RPMI7951 (cell line): ENCODE data around the gene TAF1B. TPM values are rescaled to one million over a fixed set of nuclear protein-coding genes. Genes with fewer than 3 reads are reported as not detected.
"Not testable (repeated sequence)": the region's sequence is repeated elsewhere in the genome, so short reads cannot be mapped to it uniquely, and the experiment has no call there.

Experiments
- DNase-seq: peaks from one replicate; pipeline ENCODE4 v3.0.0-alpha.2; 2012; ENCODE audit warnings: low read depth
- total RNA-seq: library from RNA; depleted of rRNA; stranded (reverse); fragments of >200 nt; shearing (Covaris generic); gene quantifications from 2 replicates; pipeline ENCODE4 v1.2.3, GENCODE V29; 2014

The TAF1B gene
- total RNA-seq, 1 experiment from 2014 or later, result 49.6 TPM

- peak; percentile 54 for DNase-seq
Measured at GRCh38 chr2:9830685-9831410, 12.4 kb upstream of the TAF1B start.

GRCh38 chr2:9831670-9832069, 11.6 kb upstream of the TAF1B start:
- no peak for DNase-seq

- DNase-seq, result peak; percentile 79
Measured at GRCh38 chr2:9832586-9832985, 10.7 kb upstream of the TAF1B start.

GRCh38 chr2:9835068-9835467, 8.2 kb upstream of the TAF1B start:
- DNase-seq, result not testable (repeated sequence)

- DNase-seq, result no peak
Measured at GRCh38 chr2:9836074-9836473, 7.2 kb upstream of the TAF1B start.

GRCh38 chr2:9836517-9836916, 6.8 kb upstream of the TAF1B start:
- DNase-seq, result no peak

- no peak for DNase-seq
Measured at GRCh38 chr2:9837451-9837850, 5.8 kb upstream of the TAF1B start.

- DNase-seq, result no peak
Measured at GRCh38 chr2:9838391-9838790, 4.9 kb upstream of the TAF1B start.

- DNase-seq, result no peak
Measured at GRCh38 chr2:9842487-9843228, 616 bp upstream of the TAF1B start.

GRCh38 chr2:9844036-9844483, 786 bp downstream of the TAF1B start:
- DNase-seq, result peak; percentile 61

- DNase-seq, result peak; percentile 55
Measured at GRCh38 chr2:9844576-9844975, 1.3 kb downstream of the TAF1B start.

GRCh38 chr2:9846554-9846953, 3.3 kb downstream of the TAF1B start:
- peak; percentile 36 for DNase-seq

GRCh38 chr2:9847140-9847539, 3.9 kb downstream of the TAF1B start:
- no peak for DNase-seq

GRCh38 chr2:9852881-9853280, 9.6 kb downstream of the TAF1B start:
- DNase-seq, result no peak

GRCh38 chr2:9857814-9858729, 14.8 kb downstream of the TAF1B start:
- no peak for DNase-seq

GRCh38 chr2:9858730-9859068, 15.4 kb downstream of the TAF1B start:
- DNase-seq, result no peak

- DNase-seq, result not testable (repeated sequence)
Measured at GRCh38 chr2:9860922-9861580, 17.8 kb downstream of the TAF1B start.

GRCh38 chr2:9867881-9868280, 24.6 kb downstream of the TAF1B start:
- no peak for DNase-seq

- DNase-seq, result no peak
Measured at GRCh38 chr2:9873337-9873736, 30.1 kb downstream of the TAF1B start.

GRCh38 chr2:9877026-9877425, 33.8 kb downstream of the TAF1B start:
- no peak for DNase-seq

- DNase-seq, result no peak
Measured at GRCh38 chr2:9877726-9878125, 34.5 kb downstream of the TAF1B start.
